Omental fat pad (tissue), 4 donors: Measurements from ENCODE around the gene SLAIN1. TPM values are rescaled to one million over a fixed set of nuclear protein-coding genes. Genes with fewer than 3 reads are reported as not detected.

ENCODE experiments used
- ATAC-seq: fragments of 150-250 bp; one replicate; pipeline ENCODE4 v1.9.1; 2016; ENCODE audit warnings: mild to moderate bottlenecking, moderate library complexity; ENCODE audit not compliant: low FRiP score
- DNase-seq: peaks from one replicate; pipeline ENCODE4 v3.0.0-alpha.2; 2019; ENCODE audit warnings: low spot score
- total RNA-seq, 4 donors: library from RNA; depleted of rRNA; stranded (reverse); fragments of >200 nt; gene quantifications; one replicate each; pipeline ENCODE4 v1.1.0, GENCODE V29; 2016
- TF ChIP-seq, protein P1 (sequence below), 3 donors: fragments of 450-650 bp; IDR thresholded peaks; one replicate each; pipeline ENCODE4 v1.5.1; 2016 to 2017; ENCODE audit warnings: antibody characterized with exemption in 3 of 3, mild to moderate bottlenecking in 3 of 3, moderate library complexity in 2 of 3

The SLAIN1 gene
- total RNA-seq, 4 donors from 2014 or later: 1.3 to 9.8 (median 4.9) TPM

DNA sequence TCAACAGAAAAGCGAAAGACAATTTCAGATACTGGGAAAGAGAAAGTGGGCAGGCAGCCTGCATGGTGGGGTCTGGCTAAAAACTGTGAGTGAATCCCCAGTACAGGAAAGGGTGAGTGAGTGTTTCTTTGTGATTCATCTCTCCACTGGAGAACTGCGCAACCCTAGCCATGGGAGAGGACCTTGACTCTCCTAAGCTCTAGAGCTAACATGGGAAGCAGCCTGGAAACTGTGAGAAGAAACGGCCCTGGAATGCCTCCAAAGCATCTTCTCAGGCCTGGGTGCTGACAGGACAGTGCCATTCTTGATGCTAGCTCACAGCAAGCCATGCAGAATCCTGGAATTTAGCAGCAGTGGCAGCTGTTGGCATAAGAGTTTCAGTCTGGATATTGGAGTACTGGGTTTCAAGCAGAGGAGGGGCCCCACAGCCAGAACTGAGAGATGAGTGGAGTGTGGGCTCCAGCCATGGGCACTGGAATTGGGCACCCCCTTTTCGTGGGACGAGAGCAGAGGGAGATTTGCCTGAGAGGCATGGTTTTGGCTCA lies 18.7 kb upstream of the SLAIN1 start:
- no peak for DNase-seq

GRCh38 chr13:77687799-77688198 lies 9.7 kb upstream of the SLAIN1 start:
- TF ChIP-seq, protein P1, sequence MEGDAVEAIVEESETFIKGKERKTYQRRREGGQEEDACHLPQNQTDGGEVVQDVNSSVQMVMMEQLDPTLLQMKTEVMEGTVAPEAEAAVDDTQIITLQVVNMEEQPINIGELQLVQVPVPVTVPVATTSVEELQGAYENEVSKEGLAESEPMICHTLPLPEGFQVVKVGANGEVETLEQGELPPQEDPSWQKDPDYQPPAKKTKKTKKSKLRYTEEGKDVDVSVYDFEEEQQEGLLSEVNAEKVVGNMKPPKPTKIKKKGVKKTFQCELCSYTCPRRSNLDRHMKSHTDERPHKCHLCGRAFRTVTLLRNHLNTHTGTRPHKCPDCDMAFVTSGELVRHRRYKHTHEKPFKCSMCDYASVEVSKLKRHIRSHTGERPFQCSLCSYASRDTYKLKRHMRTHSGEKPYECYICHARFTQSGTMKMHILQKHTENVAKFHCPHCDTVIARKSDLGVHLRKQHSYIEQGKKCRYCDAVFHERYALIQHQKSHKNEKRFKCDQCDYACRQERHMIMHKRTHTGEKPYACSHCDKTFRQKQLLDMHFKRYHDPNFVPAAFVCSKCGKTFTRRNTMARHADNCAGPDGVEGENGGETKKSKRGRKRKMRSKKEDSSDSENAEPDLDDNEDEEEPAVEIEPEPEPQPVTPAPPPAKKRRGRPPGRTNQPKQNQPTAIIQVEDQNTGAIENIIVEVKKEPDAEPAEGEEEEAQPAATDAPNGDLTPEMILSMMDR (IDR thresholded peaks at IDR 0.05): no peak
- DNase-seq: no peak
- ATAC-seq: no peak

More for the DNA sequence above, 18.7 kb upstream of the SLAIN1 start:
- ATAC-seq: no peak
- TF ChIP-seq, protein P1 (IDR thresholded peaks at IDR 0.05): no peak

DNA sequence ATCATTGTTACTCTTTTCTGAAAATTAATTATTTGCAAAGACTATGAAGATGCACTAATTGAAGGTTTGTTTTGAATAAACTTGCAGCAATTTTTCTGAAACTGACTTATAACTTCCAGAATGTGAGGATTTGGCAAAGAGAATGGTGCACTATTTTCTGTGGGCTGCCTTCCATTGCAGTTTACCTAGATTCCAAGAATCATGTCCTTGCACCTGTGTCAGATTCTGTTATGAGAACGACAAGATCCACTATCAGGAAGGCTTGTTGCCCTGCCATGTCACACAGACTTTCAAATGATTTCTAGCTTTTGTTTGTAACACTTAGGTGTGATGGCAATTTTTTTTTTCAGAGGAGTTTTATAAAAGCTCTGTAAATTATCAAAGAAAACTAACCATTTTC lies 5.6 kb upstream of the SLAIN1 start:
- no peak for DNase-seq
- TF ChIP-seq, protein P1 (IDR thresholded peaks at IDR 0.05): no peak

GRCh38 chr13:77692746-77693448 lies 4.6 kb upstream of the SLAIN1 start:
- TF ChIP-seq, protein P1 (IDR thresholded peaks at IDR 0.05): no peak
- ATAC-seq (no peak), DNase-seq (no peak)

More for the DNA sequence above, 5.6 kb upstream of the SLAIN1 start:
- no peak for ATAC-seq

- TF ChIP-seq, protein P1 (IDR thresholded peaks at IDR 0.05): no peak
- DNase-seq: no peak
- ATAC-seq: no peak
Measured at GRCh38 chr13:77693449-77693940, 4.0 kb upstream of the SLAIN1 start.

DNA sequence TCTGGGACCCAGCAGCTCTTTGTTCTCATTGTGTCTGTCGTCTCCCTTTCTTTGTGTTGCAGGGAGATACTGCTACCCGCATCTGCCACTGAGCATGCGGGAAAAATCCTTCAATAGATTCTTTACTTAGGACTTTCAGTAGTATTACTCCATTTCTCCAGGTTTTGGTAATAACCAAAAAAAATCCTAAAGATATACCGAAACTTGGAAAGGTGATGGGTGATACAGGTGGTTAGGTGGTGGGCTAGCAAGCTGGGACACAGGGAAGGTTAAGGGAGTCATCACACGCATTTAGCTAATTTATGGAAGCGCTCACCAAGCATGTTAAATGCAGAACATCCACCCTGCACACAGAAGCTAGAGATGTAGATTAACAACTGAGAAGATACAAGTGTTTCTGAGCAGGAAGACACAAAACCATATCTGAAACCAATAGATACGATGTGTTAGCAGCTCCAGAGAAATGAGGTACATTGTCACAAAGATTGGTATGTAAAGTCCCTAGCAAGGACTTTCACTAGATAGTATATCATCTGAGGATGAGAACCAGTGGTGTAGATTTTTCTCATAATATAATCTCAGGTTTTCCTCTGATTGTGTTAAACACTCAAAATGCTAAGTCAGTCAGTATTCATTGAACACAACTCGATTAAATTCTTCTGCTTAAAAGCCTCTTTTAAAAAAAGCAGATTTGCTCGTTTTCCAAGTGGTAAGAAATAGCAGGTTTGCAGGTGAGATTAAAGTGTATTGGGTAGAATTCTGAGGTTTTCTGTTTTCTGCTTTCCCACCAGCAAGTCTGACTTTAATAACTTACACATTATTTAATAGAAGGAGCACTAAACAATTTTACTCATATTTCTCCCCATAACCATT lies 1.2 kb upstream of the SLAIN1 start:
- ATAC-seq: no peak
- TF ChIP-seq, protein P1 (IDR thresholded peaks at IDR 0.05): no peak
- DNase-seq: no peak
